Left kidney (tissue), 1 donor: Measurements from ENCODE around the gene RAB5IF. TPM values are rescaled to one million over a fixed set of nuclear protein-coding genes. Genes with fewer than 3 reads are reported as not detected.

Source experiments
- polyA plus RNA-seq: library from polyadenylated mRNA; unstranded; fragments of 120-200 nt; gene quantifications from one replicate; pipeline ENCODE4 v1.2.1, GENCODE V29; 2013; ENCODE audit not compliant: insufficient read length

Gene RAB5IF
- polyA plus RNA-seq, 1 donor = 62.4 TPM

Other genes with a start within 250 kb of the RAB5IF start
- gene MYL9, start 64.3 kb upstream of the RAB5IF start, polyA plus RNA-seq = 179 TPM
- gene TGIF2, start 32.2 kb upstream of the RAB5IF start, polyA plus RNA-seq = 66.0 TPM
- gene SLA2, start 40.4 kb downstream of the RAB5IF start, polyA plus RNA-seq = 0.18 TPM
- gene NDRG3, start 140.3 kb downstream of the RAB5IF start, polyA plus RNA-seq = 37.4 TPM
- gene DSN1, start 168.0 kb downstream of the RAB5IF start, polyA plus RNA-seq = 28.8 TPM